ENCODE data around the gene ORAI2.

DNA sequence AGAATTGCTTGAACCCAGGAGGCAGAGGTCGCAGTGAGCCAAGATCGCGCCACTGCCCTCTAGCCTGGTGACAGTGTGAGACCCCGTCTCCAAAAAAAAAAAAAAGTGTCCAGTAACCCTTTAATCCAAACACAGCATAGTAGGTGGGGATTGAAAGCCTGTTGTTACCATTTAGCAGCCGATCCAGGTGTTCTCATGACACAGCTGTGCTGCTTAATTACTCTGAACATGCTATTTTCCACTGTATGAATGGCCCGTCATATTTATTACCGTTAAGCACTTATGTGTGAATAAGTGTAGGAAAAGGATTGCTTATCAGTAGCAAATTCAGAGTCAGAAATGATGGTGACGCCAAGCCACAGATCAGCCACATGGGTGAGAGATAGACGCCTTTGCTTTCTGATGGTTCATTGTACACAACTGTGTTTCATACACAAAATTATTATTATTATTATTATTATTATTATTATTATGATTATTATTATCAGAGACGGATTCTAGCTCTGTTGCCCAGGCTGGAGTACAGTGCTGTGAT, 11.6 kb upstream of the ORAI2 start:
- TF ChIP-seq TBP (CRISPR knock-in tag; IDR thresholded peaks at IDR 0.05) (no peak), ZNF34 (CRISPR knock-in tag; IDR thresholded peaks at IDR 0.05; ENCODE audit: borderline replicate concordance) (no peak), SAFB2 (CRISPR knock-in tag; IDR thresholded peaks at IDR 0.05; ENCODE audit: borderline replicate concordance, low read depth) (no peak), PCBP2 (optimal IDR thresholded peaks at IDR 0.05; ENCODE audit: low read depth, low read length, poor library complexity, severe bottlenecking) (no peak), ZNF768 (CRISPR knock-in tag; IDR thresholded peaks at IDR 0.05) (no peak), SRSF9 (IDR thresholded peaks at IDR 0.05; ENCODE audit: borderline replicate concordance, insufficient read depth, low read depth, low read length, poor library complexity, severe bottlenecking) (no peak), ZNF143 (CRISPR knock-in tag; IDR thresholded peaks at IDR 0.05) (no peak), MTA1 (CRISPR knock-in tag; IDR thresholded peaks at IDR 0.05; ENCODE audit: borderline replicate concordance) (no peak), CHD2 (IDR thresholded peaks at IDR 0.05; ENCODE audit: low read depth, low read length) (no peak)
- TF ChIP-seq, protein P1, sequence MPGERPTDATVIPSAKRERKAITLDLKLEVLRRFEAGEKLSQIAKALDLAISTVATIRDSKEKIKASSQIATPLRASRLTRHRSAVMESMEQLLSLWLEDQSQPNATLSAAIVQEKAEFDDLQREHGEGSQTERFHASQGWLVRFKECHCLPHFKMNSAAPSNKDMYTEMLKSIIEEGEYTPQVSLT (CRISPR knock-in tag; IDR thresholded peaks at IDR 0.05; ENCODE audit: borderline replicate concordance, low read depth): no peak
- TF ChIP-seq, protein P2, sequence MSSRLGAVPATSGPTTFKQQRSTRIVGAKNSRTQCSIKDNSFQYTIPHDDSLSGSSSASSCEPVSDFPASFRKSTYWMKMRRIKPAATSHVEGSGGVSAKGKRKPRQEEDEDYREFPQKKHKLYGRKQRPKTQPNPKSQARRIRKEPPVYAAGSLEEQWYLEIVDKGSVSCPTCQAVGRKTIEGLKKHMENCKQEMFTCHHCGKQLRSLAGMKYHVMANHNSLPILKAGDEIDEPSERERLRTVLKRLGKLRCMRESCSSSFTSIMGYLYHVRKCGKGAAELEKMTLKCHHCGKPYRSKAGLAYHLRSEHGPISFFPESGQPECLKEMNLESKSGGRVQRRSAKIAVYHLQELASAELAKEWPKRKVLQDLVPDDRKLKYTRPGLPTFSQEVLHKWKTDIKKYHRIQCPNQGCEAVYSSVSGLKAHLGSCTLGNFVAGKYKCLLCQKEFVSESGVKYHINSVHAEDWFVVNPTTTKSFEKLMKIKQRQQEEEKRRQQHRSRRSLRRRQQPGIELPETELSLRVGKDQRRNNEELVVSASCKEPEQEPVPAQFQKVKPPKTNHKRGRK (CRISPR knock-in tag; IDR thresholded peaks at IDR 0.05): no peak
- TF ChIP-seq, protein P3, sequence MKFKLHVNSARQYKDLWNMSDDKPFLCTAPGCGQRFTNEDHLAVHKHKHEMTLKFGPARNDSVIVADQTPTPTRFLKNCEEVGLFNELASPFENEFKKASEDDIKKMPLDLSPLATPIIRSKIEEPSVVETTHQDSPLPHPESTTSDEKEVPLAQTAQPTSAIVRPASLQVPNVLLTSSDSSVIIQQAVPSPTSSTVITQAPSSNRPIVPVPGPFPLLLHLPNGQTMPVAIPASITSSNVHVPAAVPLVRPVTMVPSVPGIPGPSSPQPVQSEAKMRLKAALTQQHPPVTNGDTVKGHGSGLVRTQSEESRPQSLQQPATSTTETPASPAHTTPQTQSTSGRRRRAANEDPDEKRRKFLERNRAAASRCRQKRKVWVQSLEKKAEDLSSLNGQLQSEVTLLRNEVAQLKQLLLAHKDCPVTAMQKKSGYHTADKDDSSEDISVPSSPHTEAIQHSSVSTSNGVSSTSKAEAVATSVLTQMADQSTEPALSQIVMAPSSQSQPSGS (CRISPR knock-in tag; IDR thresholded peaks at IDR 0.05): no peak
- TF ChIP-seq, protein P4, sequence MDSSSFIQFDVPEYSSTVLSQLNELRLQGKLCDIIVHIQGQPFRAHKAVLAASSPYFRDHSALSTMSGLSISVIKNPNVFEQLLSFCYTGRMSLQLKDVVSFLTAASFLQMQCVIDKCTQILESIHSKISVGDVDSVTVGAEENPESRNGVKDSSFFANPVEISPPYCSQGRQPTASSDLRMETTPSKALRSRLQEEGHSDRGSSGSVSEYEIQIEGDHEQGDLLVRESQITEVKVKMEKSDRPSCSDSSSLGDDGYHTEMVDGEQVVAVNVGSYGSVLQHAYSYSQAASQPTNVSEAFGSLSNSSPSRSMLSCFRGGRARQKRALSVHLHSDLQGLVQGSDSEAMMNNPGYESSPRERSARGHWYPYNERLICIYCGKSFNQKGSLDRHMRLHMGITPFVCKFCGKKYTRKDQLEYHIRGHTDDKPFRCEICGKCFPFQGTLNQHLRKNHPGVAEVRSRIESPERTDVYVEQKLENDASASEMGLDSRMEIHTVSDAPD (CRISPR knock-in tag; IDR thresholded peaks at IDR 0.05): no peak

All from HepG2 (cell line).